Measurements from ENCODE around the gene TMOD1. TPM values are rescaled to one million over a fixed set of nuclear protein-coding genes. Genes with fewer than 3 reads are reported as not detected.
"Not testable (repeated sequence)": the region's sequence is repeated elsewhere in the genome, so short reads cannot be mapped to it uniquely, and the experiment has no call there.

The TMOD1 gene
- total RNA-seq, 2 donors from 2014 or later, result 7.0 to 8.0 TPM

GRCh38 chr9:97484134-97484533, 17.3 kb upstream of the TMOD1 start:
- no peaks in the 10 kb centered on the region for H3K36me3 ChIP-seq
- H3K27me3 ChIP-seq (replicated peaks; ENCODE audit: insufficient read depth), result no peaks in the 10 kb centered on the region
- no peak for DNase-seq (ENCODE audit: low spot score)
- intact Hi-C loops (cut with DNase I), result no loop called here
- no peaks in the 10 kb centered on the region for H3K9me3 ChIP-seq
- H3K4me1 ChIP-seq (replicated peaks), result no peaks in the 10 kb centered on the region
- no peak overlapping the region for H3K27ac ChIP-seq
- 86% methylated on average over 1 of the region's 1 CpG for WGBS
- H3K4me3 ChIP-seq, result no peak overlapping the region
- TF ChIP-seq CTCF (IDR thresholded peaks at IDR 0.05) (no peak), POLR2A (IDR thresholded peaks at IDR 0.05) (no peak), POLR2AphosphoS5 (IDR thresholded peaks at IDR 0.05) (no peak)

DNA sequence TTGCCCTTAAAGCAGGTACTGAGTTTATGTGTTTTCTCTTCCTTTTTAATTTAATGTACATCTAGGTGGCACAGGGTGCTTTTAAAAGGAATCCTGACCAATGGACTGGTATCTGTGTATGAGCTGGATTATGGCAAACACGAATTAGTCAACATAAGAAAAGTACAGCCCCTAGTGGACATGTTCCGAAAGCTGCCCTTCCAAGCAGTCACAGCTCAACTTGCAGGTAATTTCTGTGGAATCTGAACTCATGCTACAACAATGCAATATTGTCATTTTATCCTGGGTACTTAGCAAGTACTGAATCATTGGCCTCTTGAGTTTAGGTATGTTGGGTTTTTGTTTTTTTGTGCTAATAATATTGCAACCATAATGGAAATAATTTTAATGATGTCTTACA, 14.4 kb upstream of the TMOD1 start:
- WGBS, result 86% methylated on average over 2 of the region's 2 CpGs
- no peaks in the 10 kb centered on the region for H3K36me3 ChIP-seq
- no peak overlapping the region for H3K4me3 ChIP-seq
- H3K9me3 ChIP-seq, result no peaks in the 10 kb centered on the region
- no peak for DNase-seq (ENCODE audit: low spot score)
- no peak overlapping the region for H3K27ac ChIP-seq
- no peaks in the 10 kb centered on the region for H3K27me3 ChIP-seq (replicated peaks; ENCODE audit: insufficient read depth)
- no peaks in the 10 kb centered on the region for H3K4me1 ChIP-seq (replicated peaks)
- intact Hi-C loops (cut with DNase I), result no loop called here
- TF ChIP-seq POLR2AphosphoS5 (IDR thresholded peaks at IDR 0.05) (no peak), POLR2A (IDR thresholded peaks at IDR 0.05) (no peak), CTCF (IDR thresholded peaks at IDR 0.05) (no peak)

GRCh38 chr9:97487861-97488260, 13.6 kb upstream of the TMOD1 start:
- no peaks in the 10 kb centered on the region for H3K9me3 ChIP-seq
- H3K27me3 ChIP-seq (replicated peaks; ENCODE audit: insufficient read depth), result no peaks in the 10 kb centered on the region
- whole genome bisulfite sequencing, result 90% methylated on average over 1 of the region's 1 CpG

GRCh38 chr9:97491216-97491999, 10.1 kb upstream of the TMOD1 start:
- intact Hi-C loops (cut with DNase I), result no loop called here
- no peak overlapping the region for H3K27ac ChIP-seq
- WGBS, result 90% methylated on average over 1 of the region's 1 CpG

More at GRCh38 chr9:97487861-97488260, 13.6 kb upstream of the TMOD1 start:
- H3K27ac ChIP-seq, result no peak overlapping the region
- no peaks in the 10 kb centered on the region for H3K4me1 ChIP-seq (replicated peaks)
- H3K36me3 ChIP-seq, result no peaks in the 10 kb centered on the region
- intact Hi-C loops (cut with DNase I), result no loop called here
- DNase-seq (ENCODE audit: low spot score), result no peak
- no peak overlapping the region for H3K4me3 ChIP-seq
- no peak for TF ChIP-seq CTCF (IDR thresholded peaks at IDR 0.05)
- no peak for TF ChIP-seq POLR2A (IDR thresholded peaks at IDR 0.05)
- no peak for TF ChIP-seq POLR2AphosphoS5 (IDR thresholded peaks at IDR 0.05)

GRCh38 chr9:97497558-97498375, 3.7 kb upstream of the TMOD1 start:
- H3K4me1 ChIP-seq (replicated peaks); DNase-seq (ENCODE audit: low spot score); intact Hi-C loops (cut with DNase I); H3K27me3 ChIP-seq (replicated peaks; ENCODE audit: insufficient read depth); H3K36me3 ChIP-seq; H3K27ac ChIP-seq; H3K9me3 ChIP-seq; H3K4me3 ChIP-seq: not testable (repeated sequence)
- WGBS, result 95% methylated on average over 25 of the region's 36 CpGs

More at GRCh38 chr9:97491216-97491999, 10.1 kb upstream of the TMOD1 start:
- Histone ChIP-seq H3K4me3 (no peak overlapping the region), H3K4me1 (replicated peaks) (no peaks in the 10 kb centered on the region), H3K27me3 (replicated peaks; ENCODE audit: insufficient read depth) (no peaks in the 10 kb centered on the region), H3K9me3 (no peaks in the 10 kb centered on the region), H3K36me3 (no peaks in the 10 kb centered on the region)
- no peak for DNase-seq (ENCODE audit: low spot score)
- TF ChIP-seq POLR2A (IDR thresholded peaks at IDR 0.05) (no peak), CTCF (IDR thresholded peaks at IDR 0.05) (no peak), POLR2AphosphoS5 (IDR thresholded peaks at IDR 0.05) (no peak)

DNA sequence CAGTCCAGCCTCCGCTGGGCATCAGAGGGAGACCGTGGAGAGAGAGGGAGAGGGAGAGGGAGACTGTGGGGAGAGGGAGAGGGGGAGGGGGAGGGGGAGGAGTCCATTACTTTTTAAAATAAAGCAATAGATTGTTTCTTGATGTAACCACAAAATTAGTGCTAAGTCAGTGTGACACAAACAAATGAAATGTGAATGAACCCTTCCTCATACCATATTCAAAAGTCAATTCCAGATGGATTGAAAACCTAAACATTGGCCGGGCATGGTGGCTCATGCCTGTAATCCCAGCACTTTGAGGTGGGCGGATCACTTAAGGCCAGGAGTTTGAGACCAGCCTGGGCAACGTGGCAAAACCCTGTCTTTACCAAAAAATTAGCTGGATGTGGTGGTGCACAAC, 2.6 kb upstream of the TMOD1 start:
- H3K27ac ChIP-seq; H3K27me3 ChIP-seq (replicated peaks; ENCODE audit: insufficient read depth); DNase-seq (ENCODE audit: low spot score): not testable (repeated sequence)

More for the DNA sequence above, 2.6 kb upstream of the TMOD1 start:
- H3K4me3 ChIP-seq; H3K9me3 ChIP-seq; H3K36me3 ChIP-seq; H3K4me1 ChIP-seq (replicated peaks); intact Hi-C loops (cut with DNase I): not testable (repeated sequence)
- 88% methylated on average over 5 of the region's 5 CpGs for WGBS
